ENCODE measurements around the gene GNPAT.
"Not testable (repeated sequence)": the region's sequence is repeated elsewhere in the genome, so short reads cannot be mapped to it uniquely, and the experiment has no call there.

GNPAT gene

DNA sequence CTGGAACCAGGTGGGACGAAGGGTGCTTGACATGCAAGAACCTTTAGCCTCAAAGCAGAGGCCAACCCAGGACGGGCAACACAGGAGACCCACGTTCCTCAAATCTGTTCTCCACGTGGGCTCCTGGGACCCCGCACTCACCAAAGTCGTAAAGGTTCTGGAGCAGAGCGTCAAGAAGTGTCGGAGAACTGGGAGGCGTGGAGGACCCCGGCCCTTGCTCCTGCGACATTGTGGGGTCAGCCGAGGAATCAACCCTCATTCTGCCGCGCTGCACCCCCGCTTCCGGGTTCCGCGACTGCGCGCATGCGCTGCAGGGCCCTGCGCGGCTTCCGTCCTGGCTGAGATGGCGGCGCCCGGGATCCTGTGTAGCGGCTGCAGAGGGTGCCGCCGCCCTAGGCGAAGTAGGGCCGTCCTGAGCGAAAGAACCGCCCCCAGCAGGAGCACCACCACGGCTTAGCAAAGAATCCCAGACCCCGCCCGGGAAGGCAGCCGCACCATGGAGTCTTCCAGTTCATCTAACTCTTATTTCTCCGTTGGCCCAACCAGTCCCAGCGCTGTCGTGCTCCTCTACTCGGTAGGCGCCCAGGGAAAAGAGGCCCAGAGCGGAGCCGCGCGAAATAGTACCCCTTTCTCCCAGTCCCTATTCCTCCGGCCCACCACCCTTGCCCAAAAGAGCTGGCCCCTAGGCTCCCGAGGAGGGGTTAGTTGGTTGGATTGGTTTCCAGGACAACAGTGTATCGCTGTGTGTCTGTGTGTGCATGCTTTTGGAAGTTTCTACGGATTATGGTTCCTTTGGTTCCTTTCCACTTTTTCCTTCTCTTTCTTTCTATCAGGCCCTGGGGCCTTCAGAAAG, at the start of gene GNPAT:
GNPAT (plus strand) TSS at position 330 of the 853 bp plus-strand sequence; CDS start at position 497, 167 bp downstream.
- DNase-seq (ENCODE audit: low read depth in 1 of 2, low spot score in 1 of 2): peak; percentile 78 to 89

DNA sequence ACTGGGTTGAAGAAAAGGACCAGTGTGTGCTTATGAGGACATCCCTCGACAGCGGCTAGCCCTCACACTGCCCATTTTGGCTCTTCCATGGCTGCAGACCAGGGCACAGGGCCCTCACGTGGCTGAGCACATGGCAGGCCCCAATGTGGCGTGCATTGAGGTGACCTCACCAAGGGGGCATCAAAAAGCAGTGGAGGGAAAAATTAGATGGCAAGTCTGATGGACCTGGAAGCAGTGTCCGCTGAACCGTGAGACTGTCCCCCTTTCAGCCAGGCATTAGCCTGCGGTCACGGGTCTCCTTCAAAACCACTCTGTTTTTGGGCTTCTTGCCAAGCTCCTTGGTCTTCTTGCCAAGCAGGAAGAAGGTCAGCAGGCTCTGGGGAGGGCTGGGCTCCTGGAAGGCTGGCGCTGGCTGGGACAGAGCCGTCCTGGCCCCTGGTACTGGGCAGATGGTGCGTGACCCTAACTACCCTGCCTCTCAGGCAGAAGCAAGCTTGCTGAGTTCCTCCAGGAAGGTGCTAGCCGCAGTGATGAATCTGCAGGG, 48.3 kb upstream of the GNPAT start:
- no peak for DNase-seq (ENCODE audit: low read depth in 1 of 2, low spot score in 1 of 2)

DNA sequence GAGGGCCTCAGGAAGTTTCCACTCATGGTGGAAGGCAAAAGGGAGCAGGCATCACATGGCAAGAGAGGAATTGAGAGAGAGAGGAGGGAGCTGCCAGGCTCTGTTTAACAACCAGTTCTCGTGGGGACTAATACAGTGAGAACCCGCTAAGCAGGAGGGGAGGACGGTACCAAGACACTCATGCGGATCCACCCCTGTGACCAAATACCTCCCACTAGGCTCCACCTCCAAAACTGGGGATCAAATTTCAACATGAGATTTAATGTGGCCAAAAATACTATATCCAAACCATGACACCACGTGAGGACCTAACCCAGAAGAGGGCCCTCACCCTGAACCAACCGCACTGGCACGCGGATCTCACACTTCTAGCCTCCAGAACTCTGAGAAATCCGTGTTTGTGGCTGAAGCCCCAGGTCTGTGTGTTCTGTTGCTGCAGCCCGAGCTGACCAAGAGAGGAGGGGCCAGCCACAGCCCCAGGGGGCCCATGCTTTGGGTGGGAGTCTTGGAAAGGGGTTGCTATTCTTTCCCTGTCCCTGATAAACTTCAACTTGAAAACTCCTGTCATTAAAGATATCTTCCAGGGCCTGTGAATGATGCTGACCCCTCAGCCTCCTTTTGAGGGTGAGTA, 47.2 kb upstream of the GNPAT start:
- DNase-seq (ENCODE audit: low read depth in 1 of 2, low spot score in 1 of 2): no peak

DNA sequence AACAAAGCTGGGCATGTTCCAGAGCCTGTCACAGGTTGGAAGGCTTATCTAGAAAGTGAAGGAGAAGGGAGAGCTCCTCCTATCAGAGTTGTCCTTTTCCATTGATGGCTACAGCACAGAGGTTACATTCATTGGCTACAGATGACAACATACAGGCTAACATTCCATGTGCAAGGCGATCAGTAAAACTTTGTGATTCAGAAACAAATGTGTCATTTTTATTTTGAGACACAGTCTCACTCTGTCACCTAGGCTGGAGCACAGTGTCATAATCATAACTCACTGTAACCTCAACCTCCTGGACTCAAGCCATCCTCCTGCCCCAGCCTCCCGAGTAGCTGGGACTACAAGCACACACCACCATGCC, 46.6 kb upstream of the GNPAT start:
- DNase-seq (ENCODE audit: low read depth in 1 of 2, low spot score in 1 of 2): no peak

DNA sequence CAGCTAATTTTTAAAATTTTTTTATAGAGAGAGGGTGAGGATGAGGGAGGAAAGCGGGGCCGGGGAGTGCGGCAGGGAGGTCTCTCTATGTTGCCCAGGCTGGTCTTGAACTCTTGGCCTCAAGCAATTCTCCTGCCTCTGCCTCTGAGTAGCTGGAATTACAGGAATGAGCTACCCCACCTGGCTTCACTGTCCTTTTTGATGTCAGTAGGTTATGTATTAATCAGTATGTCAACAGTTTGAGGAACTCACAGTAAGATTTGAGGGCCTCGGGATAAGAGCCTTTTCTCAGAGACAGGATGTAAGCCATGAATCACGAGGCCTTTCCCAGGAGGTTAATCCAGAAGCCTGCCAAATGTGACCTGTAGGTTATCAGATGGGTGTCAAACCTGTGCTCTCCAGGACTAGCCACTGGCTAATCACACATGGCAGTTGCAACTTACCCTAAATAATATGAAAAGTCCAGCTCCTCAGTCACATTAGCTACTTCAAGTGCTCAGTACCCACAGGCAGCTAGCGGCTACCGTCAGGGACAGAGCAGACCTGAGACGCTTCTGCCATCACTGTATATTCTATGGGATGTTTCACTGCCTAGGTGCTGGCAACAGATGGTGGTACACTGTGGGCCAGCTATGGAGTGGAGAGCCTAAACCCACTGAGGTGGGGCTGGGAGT, 46.0 kb upstream of the GNPAT start:
- no peak for DNase-seq (ENCODE audit: low read depth in 1 of 2, low spot score in 1 of 2)

DNA sequence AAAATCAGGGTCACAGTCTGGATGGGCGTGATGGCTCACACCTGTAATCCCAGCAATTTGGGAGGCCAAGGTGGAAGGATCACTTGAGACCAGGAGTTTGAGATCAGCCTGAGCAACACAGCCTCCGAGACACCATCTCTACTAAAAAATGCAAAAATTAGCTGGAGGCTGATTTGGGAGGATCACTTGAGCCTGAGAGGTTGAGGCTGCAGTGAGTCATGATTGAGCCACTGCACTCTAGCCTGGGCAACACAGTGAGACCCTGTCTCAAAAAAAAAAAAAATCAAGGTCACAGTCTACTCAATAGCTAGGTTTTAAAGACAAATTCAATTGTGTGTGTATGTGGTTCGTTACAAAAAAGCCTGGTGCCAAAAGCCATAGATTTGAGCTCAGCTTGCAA, 44.7 kb upstream of the GNPAT start:
- no peak for DNase-seq (ENCODE audit: low read depth in 1 of 2, low spot score in 1 of 2)

DNA sequence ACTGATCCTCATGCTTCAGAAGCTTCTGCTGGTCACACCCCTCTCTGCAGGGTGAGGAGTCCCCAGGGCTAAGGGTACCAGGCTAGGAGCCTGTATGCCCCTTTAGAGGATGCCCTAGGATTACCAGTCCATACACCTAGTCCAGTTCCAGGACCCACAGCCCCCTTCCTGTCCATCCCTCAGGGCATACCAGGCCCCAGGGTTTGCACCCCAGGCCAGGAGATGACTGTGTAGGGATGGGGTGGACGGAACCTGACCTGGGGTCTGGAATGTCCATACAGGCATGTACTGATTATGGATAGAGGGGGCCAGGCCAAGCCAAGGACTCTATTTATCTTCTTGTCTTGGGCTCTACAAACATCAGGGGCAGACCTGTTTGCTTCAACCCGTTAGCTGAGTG, 44.3 kb upstream of the GNPAT start:
- DNase-seq (ENCODE audit: low read depth in 1 of 2, low spot score in 1 of 2): no peak

DNA sequence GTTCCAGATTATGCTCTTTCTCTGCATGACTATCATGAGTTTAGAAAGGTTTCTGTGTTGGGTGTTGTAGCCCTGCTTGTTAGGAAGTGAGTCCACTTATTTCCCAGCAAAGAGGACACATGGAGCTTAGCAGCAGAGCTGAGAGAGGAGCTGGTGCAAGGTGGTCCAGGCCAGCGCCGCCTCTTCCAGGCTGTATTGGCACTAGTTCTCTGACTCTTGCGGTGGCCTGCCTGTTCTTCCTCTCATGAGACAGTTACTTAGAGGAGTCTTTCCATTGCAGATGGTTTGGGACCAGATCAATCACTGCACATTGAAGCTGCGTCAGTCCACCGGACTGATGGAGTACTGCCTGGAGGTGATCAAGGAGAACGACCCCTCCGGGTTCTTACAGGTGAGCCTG, 41.1 kb upstream of the GNPAT start:
- no peak for DNase-seq (ENCODE audit: low read depth in 1 of 2, low spot score in 1 of 2)

DNA sequence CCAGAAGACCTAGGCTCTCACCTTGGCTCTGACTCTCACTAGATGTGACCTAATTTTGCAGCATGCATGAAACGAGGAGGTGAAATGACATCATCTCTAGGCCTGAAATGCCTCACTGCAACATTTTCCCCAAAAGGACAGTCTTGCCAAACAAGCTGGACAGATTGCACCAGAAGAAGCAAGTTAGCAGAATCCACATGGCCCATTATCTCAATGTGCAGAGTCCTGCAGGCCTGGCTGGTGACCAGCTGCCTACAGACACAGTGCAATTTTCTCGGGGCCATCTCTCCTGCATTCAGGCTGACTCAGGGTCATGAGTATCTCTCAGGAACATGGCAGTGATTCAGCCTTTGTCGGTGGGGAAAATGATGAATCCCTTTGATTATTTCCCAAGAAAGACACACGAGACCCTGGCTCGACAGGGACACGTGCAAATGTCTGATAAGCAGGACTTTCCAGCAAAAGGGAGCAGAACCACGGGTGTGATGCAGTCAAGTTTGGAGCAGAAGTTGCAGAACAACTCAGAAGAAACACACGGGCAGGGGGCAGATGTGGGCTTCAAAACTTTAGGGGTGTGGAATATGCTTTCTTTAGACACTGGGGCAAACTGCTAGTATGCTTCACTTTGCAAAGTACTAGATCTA, 40.5 kb upstream of the GNPAT start:
- no peak for DNase-seq (ENCODE audit: low read depth in 1 of 2, low spot score in 1 of 2)

DNA sequence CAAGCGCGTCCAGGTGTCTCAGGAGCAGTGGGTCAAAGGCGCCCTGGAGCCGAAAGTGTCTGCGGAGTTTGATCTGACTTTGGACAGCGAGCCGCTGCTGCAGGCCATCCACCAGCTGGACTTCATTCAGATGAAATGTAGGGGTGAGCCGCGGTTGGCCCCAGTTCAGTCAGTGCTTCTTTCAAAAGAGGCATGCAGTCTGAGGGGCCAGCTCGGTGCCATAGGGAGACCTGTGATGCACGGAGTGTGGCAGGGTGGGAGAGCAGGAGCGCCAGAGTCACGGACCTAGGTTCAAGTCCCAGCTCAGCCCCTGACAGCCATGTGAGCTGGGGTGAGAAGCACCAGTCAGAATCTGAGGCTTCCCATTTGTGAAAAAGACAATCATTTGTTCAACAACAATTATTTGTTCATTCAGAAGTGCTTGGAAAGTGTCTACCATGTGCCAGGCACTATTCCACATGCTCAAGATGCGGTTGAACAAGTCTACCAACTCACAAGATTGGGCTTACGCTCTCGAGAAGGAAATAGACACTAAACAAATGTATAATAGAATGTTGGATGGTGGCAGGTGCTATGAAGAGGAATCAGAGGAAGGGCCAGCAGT, 39.5 kb upstream of the GNPAT start:
- no peak for DNase-seq (ENCODE audit: low read depth in 1 of 2, low spot score in 1 of 2)

DNA sequence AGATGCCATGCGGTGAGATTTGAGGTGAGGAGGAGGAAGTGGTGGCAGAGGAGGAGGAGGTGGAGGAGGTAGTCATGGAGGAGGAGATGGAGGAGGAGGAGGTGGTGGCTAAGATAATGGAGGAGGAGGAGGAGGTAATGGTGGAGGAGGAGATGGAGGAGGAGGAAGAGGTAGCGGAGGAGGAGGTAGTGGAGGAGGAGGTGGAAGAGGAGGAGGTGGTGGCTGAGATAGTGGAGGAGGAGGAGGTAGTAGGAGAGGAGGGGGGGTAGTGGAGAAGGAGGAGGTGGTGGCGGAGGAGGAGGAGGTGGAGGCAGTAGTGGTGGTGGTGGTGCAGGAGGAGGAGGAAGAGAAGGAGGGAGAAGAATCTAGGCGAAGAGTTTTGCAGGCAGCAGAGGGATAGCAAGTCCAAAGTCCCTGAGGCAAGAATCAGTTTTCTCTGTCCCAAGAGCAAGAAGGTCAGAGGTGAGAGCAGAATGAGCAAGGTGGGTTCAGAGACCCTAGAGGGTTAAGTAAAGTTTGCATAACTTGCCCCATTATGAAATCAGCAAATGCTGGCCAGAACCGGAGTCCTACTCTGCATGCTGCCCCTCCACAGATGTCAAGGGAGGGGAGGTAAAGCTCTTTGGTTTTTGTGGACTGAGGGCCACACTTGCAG, 38.9 kb upstream of the GNPAT start:
- DNase-seq (ENCODE audit: low read depth in 1 of 2, low spot score in 1 of 2): no peak

DNA sequence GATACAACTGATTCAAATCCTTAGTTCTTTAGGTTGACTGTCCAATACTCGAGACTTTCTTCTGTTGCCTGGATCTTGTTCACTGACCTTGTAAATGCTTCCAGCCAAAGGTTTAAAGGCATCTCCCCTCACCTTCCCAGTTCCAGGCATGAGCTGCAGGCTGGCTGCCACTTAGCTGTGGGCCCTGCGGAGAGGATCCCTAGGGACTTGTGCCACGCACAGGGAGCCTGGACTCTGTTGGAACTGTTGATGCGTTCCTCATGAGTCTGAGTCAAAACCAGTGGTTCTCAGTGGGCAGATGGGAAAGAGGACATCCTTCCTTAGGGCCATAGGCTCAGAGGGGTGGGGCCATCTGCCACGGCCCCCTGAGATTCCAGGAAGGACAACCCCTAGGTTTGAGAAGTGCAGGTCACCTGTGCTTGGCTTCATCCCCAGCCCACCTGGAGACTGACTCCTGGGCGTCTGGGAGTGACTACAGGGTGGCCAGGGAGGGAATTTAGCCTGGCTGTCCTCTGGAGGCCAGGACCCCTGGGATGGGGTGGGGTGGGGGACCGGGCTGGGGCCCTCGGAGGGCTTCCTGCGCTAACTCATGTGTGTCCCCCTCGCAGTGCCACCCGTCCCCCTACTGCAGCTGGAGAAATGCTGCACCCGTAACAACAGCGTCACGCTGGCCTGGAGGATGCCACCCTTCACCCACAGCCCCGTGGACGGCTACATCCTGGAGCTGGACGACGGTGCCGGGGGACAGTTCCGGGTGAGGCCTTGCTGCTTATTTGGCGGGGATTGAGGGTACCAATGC, 37.6 kb upstream of the GNPAT start:
- no peak for DNase-seq (ENCODE audit: low read depth in 1 of 2, low spot score in 1 of 2)

DNA sequence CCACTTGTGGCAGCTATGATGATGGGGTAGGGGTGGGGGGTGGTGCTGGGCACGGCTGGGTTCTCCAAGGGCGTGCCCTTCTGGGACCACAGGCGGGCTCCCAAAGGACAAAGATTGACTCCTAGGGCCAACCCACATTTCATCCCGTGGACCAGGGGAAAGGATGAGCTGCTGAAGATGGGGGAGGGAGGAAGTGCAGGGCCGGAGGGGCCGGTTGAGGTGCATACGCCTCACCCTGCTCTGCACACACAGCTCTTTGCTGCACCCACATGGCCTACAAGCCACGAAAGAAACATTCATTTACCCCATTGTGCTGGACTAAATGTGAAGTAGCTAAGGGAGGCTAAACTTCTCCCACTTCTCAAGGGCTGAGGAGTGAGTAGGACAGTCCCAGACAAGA, 34.2 kb upstream of the GNPAT start:
- no peak for DNase-seq (ENCODE audit: low read depth in 1 of 2, low spot score in 1 of 2)

DNA sequence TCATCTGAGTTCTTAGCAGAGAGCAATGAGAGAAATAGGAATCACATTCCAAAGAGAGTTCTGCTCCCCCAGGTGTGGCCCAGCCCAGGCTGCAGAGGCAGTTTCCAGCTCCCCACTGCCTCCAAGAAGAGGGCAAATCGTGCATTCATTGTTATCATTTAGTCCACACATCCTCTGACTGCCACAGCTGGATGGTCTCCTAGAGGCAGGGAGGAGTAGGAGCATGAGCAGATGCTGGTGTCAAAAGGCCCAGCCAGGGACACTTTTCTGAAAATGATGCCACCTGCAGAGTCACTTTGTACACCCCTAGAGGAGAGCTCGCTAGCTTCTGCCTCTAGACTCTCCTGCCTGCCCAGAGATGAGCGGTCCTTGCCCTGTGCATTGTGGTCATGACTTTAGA, 33.6 kb upstream of the GNPAT start:
- no peak for DNase-seq (ENCODE audit: low read depth in 1 of 2, low spot score in 1 of 2)

DNA sequence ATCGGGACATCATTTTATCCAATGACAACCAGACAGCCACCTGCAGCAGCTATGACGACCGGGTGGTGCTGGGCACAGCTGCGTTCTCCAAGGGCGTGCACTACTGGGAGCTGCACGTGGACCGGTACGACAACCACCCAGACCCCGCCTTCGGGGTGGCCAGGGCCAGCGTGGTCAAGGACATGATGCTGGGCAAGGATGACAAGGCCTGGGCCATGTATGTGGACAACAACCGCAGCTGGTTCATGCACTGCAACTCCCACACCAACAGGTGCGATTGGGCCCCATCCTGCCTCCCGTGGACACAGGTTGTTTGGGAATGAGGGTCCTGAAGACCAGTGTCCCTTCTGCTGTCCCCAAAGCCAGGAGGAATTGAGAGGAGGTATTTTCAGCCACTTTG, 32.0 kb upstream of the GNPAT start:
- DNase-seq (ENCODE audit: low read depth in 1 of 2, low spot score in 1 of 2): no peak

DNA sequence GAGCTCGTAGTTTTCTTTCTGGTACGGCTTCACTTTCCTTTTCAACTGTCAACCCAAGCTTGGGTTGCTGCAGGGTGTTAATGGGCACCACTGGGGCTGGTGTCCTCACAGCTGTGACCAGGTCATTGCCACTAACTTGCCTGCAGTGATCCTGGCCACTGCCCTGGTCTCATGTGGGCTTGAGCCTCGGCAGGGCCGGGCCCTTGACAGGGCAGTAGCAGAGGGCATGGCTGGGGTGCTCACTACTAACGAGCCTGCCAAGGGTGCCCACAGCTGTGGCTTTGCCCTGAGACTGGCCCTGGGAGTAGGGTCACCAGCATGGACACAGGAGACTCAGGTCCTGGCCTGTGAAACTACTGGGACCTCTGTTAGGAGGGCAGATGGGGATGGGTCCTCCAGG, 31.5 kb upstream of the GNPAT start:
- DNase-seq (ENCODE audit: low read depth in 1 of 2, low spot score in 1 of 2): no peak

DNA sequence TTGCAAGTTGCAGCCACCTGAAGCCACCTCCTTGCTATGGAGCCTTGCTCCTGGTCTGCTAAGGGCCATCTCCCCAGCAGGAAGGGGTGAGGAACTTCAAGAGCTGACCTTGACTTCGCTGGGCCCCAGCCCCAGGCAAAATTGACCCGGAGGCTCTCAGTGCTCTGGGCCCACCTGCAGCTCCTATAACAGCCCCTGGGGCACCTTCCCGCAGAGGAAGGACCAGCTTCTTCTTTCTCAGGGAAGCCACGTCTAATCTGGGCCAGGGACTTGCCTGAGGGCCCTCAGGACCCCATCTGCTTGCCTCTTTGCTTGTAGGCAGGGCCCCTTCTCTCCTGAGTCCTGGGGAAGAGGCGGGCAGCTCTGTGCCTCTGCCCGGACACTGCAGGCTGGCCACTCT, 30.9 kb upstream of the GNPAT start:
- DNase-seq (ENCODE audit: low read depth in 1 of 2, low spot score in 1 of 2): no peak

DNA sequence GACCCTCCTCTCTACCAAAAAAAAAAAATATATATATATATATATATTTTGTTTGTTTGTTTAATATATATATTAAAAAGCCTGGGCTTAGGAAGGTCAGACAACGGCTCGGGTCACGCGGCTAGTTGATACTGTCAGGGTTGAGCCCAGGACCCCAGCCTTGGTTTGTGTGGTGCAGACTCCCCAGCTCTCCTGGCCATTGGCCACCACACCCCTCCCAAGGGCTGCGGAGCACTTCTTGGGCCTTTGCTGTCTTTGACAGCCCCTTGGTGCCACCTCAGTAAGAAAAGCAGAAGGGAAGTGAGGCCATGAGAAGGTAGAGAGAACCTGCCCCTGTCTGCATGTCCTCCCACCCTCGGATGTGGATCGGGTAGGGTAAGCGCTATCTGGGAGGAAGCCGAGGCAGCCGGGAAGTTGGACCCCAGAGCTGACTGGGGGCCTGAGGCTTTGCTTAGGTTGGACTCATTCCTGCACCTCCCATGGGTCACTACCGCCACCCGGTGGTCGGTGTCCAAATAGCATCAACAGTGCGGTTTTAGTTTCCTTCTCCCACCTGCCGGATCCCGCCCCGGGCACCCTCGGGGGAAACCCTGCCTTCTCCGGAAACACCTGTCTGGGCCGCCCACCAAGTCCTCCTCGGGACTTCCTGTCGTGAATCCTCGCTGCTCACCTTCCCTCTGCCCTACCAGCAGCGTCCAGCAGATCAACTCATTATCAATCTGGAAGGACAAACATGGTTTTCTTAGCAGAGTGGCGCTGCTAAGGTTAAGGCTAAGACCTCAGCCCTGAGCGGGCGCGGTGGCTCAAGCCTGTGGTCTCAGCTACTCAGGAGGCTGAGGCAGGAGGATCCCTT, 29.8 kb upstream of the GNPAT start:
- peak; percentile 80 to 83 for DNase-seq (ENCODE audit: low read depth in 1 of 2, low spot score in 1 of 2)

DNA sequence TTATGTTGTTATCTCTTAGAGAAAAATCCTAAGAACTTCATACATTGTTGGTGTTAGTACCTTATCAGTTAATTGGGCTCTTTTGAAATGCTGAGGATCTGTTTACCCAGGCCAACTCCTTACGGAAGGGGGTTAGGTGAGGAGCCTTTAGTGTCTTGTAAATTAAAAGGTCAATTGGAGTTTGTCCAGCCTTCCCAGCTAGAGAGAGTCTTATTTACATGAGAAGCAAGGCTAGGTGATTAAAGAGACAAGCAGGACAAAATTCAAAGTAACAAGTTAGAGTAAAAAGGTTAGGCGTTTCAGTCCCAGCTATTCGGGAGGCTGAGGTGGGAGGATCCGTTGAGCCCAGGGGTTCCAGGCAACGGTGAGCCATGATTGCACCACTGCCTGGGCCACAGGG, 28.7 kb upstream of the GNPAT start:
- not testable (repeated sequence) for DNase-seq (ENCODE audit: low read depth in 1 of 2, low spot score in 1 of 2)

Data from activated T-helper 1 cell treated with anti-CD3 and anti-CD28 coated beads, Interleukin-2, amount 50 U/mL, for 16 hours (primary cell).